NCI-H1092 (cell line): ENCODE data around the gene PCDHB13.
"Not testable (repeated sequence)": the region's sequence is repeated elsewhere in the genome, so short reads cannot be mapped to it uniquely, and the experiment has no call there.

Experiments used
- DNase-seq: peaks from one replicate; lab custom pipeline; 2025; lab: John Stamatoyannopoulos, UW

PCDHB13 gene

DNA sequence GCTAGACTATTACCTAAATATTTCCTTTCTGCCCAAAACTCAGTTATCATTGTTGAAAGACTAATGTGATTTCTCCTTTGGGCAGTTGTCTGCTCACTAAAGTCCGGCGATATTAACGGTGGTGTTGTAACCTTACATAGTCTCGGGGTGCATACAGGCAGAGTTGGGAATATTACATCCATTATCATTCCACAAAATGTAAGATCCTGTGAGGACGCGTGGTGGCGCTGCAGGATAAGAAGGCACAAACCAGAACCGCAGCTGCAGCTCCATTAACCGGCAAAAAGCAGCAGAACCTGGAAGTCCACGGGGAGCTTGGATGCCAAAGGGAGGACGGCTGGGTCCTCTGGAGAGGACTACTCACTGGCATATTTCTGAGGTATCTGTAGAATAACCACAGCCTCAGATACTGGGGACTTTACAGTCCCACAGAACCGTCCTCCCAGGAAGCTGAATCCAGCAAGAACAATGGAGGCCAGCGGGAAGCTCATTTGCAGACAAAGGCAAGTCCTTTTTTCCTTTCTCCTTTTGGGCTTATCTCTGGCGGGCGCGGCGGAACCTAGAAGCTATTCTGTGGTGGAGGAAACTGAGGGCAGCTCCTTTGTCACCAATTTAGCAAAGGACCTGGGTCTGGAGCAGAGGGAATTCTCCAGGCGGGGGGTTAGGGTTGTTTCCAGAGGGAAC lies at the start of gene PCDHB13:
TSS of gene PCDHB13 (plus strand) at position 264 of the 684 bp plus-strand sequence. CDS start at position 469, 205 bp downstream.
- peak; percentile 9 for DNase-seq

DNA sequence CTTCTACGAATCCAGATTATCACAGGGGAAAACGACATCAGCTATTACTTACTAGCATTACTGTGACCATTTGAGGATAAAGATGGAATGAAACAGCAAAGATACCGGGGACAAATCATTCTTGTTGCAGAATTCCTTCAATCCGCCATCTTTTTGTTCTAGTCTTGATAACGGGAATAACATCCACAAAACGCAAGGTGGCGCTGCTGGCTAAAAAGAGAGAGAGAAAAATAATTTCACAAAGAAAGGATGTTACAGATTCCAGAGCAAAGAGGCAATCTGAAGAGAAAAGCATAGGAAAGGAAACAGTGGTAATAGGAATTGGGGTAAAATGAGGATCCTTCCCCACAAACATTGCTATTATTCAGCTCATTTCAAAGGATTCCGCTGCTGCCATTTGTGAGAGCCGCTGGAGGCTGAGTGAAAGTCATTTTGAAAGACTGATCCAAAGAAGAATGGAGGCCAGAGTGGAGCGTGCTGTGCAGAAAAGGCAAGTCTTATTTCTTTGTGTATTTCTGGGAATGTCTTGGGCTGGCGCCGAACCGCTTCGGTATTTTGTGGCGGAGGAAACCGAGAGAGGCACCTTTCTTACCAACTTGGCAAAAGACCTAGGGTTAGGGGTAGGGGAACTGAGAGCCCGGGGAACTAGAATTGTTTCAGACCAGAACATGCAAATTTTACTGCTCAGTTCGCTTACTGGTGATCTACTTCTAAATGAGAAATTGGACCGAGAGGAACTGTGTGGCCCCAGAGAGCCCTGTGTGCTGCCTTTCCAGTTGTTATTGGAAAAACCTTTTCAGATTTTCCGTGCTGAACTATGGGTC lies 41.1 kb upstream of the PCDHB13 start, which contains the start of gene PCDHB7:
TSS of gene PCDHB7 (plus strand) at position 264 of the 824 bp plus-strand sequence. CDS start at position 456, 192 bp downstream.
- no peak for DNase-seq

DNA sequence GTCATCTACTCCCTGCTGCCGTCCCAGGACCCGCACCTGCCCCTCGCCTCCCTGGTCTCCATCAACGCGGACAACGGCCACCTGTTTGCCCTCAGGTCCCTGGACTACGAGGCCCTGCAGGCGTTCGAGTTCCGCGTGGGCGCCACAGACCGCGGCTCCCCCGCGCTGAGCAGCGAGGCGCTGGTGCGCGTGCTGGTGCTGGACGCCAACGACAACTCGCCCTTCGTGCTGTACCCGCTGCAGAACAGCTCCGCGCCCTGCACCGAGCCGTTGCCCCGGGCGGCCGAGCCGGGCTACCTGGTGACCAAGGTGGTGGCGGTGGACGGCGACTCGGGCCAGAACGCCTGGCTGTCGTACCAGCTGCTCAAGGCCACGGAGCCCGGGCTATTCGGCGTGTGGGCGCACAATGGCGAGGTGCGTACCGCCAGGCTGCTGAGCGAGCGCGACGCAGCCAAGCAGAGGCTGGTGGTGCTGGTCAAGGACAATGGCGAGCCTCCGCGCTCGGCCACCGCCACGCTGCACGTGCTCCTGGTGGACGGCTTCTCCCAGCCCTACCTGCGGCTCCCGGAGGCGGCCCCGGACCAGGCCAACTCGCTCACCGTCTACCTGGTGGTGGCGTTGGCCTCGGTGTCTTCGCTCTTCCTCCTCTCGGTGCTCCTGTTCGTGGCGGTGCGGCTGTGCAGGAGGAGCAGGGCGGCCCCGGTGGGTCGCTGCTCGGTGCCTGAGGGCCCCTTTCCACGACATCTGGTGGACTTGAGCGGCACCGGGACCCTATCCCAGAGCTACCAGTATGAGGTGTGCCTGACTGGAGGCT lies 39.2 kb upstream of the PCDHB13 start:
- not testable (repeated sequence) for DNase-seq

GRCh38 chr5:141175933-141176332 lies 37.8 kb upstream of the PCDHB13 start:
- no peak for DNase-seq

DNA sequence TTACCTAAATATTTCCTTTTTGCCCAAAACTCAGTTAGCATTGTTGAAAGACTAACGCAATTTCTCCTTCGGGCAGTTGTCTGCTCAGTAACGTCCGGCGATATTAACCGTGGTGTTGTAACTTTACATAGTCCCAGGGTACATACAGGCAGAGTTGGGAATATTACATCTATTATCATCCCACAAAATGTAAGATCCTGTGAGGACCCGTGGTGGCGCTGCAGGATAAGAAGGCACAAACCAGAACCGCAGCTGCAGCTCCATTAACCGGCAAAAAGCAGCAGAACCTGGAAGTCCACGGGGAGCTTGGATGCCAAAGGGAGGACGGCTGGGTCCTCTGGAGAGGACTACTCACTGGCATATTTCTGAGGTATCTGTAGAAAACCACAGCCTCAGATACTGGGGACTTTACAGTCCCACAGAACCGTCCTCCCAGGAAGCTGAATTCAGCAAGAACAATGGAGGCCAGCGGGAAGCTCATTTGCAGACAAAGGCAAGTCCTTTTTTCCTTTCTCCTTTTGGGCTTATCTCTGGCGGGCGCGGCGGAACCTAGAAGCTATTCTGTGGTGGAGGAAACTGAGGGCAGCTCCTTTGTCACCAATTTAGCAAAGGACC lies 36.0 kb upstream of the PCDHB13 start, which contains the start of gene PCDHB8:
TSS of gene PCDHB8 (plus strand) at position 214 of the 615 bp plus-strand sequence. CDS start at position 459, 245 bp downstream.
- DNase-seq = peak; percentile 1

GRCh38 chr5:141179371-141179770 lies 34.3 kb upstream of the PCDHB13 start:
- DNase-seq = not testable (repeated sequence)

- DNase-seq = not testable (repeated sequence)
Observed at GRCh38 chr5:141179876-141180275, 33.8 kb upstream of the PCDHB13 start.

- DNase-seq = no peak
Observed at GRCh38 chr5:141180313-141180712, 33.4 kb upstream of the PCDHB13 start.

DNA sequence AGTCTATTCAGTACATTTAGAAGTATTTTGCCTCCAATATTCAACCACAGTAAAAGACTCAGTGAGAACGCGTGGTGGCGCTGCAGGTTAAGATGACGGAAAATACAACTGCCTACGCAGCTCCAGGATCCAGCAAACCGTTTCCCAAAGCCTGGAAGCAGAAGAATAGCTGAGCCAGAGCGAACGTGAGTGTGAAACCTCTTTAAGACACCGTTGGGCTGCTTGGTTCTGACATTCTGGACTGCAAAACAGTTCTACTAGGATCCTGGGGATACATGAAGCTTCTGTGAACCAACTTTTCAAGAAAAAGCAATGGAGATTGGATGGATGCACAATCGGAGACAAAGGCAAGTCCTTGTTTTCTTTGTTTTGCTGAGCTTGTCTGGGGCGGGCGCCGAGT lies 31.5 kb upstream of the PCDHB13 start, which contains the start of gene PCDHB16:
TSS of gene PCDHB16 (plus strand) at position 140 of the 400 bp plus-strand sequence. CDS start at position 313, 173 bp downstream.
- peak; percentile 9 for DNase-seq

- not testable (repeated sequence) for DNase-seq
Observed at GRCh38 chr5:141184117-141184855, 29.4 kb upstream of the PCDHB13 start.

- peak; percentile 3 for DNase-seq
Observed at GRCh38 chr5:141186897-141187512, 26.7 kb upstream of the PCDHB13 start, which contains the start of gene PCDHB9. PCDHB9 (plus strand) TSS chr5:141187161; CDS start chr5:141187319, 158 bp downstream.

- DNase-seq = not testable (repeated sequence)
Observed at GRCh38 chr5:141188682-141189081, 25.0 kb upstream of the PCDHB13 start.

GRCh38 chr5:141189131-141189530 lies 24.6 kb upstream of the PCDHB13 start:
- DNase-seq = not testable (repeated sequence)

DNA sequence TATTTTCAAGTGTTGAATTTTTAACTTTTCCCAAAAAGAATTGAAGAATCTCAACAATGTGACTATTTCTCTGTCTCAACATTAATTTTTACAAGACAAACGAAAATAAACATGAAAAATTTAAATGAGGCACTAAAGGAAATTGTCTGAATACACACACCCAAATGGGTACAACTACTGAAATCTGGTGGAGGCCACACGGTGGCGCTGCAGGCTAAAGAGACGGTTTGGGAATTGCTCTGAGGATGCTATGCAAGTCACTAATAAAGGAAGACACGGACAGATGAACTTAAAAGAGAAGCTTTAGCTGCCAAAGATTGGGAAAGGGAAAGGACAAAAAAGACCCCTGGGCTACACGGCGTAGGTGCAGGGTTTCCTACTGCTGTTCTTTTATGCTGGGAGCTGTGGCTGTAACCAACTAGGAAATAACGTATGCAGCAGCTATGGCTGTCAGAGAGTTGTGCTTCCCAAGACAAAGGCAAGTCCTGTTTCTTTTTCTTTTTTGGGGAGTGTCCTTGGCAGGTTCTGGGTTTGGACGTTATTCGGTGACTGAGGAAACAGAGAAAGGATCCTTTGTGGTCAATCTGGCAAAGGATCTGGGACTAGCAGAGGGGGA lies 21.5 kb upstream of the PCDHB13 start, which contains the start of gene PCDHB10:
TSS of gene PCDHB10 (plus strand) at position 244 of the 616 bp plus-strand sequence. CDS start at position 444, 200 bp downstream.
- no peak for DNase-seq

DNA sequence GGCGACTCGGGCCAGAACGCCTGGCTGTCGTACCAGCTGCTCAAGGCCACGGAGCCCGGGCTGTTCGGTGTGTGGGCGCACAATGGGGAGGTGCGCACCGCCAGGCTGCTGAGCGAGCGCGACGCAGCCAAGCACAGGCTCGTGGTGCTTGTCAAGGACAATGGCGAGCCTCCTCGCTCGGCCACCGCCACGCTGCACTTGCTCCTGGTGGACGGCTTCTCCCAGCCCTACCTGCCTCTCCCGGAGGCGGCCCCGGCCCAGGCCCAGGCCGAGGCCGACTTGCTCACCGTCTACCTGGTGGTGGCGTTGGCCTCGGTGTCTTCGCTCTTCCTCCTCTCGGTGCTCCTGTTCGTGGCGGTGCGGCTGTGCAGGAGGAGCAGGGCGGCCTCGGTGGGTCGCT lies 19.4 kb upstream of the PCDHB13 start:
- not testable (repeated sequence) for DNase-seq

GRCh38 chr5:141196363-141196762 lies 17.4 kb upstream of the PCDHB13 start:
- no peak for DNase-seq

DNA sequence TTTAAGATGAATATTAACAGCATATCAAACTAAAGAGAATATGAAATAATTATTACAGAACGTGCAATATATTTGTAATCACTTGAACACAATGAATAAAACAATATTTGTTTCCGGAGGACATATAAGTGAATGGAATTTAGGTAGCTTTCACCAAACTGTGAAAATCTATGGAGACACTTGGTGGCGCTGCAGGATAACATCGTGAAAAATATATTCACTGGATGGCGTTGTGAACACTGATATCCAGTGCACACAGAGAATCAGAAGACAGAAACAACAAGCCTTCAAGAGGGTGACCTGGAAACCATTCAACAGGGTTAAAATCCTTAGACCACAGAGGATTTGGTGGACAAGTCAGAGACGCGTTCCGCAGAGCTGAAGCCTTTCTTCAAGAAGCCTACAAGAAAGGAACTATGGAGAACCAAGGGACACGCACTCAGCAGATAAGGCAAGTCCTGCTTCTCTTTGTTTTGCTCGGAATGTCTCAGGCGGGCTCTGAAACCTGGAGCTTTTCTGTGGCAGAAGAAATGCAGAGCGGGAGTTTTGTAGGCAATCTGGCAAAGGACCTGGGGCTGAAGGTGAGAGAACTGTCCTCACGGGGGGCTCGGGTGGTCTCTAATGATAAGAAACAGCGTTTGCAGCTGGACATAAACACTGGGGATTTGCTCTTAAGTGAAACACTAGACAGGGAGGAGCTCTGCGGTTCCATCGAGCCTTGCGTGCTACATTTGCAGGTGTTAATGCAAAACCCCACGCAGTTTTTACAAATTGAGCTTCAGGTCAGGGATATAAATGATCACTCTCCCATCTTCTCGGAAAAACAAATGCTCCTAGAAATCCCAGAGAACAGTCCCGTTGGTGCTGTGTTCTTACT lies 14.1 kb upstream of the PCDHB13 start, which contains the start of gene PCDHB11:
TSS of gene PCDHB11 (plus strand) at position 269 of the 877 bp plus-strand sequence. CDS start at position 417, 148 bp downstream.
- no peak for DNase-seq

DNA sequence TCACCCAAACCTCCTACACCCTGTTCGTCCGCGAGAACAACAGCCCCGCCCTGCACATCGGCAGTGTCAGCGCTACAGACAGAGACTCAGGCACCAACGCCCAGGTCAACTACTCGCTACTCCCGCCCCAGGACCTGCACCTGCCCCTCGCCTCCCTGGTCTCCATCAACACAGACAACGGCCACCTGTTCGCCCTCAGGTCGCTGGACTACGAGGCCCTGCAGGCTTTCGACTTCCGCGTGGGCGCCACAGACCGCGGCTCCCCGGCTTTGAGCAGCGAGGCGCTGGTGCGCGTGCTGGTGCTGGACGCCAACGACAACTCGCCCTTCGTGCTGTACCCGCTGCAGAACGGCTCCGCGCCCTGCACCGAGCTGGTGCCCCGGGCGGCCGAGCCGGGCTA lies 12.6 kb upstream of the PCDHB13 start:
- DNase-seq = not testable (repeated sequence)
